NT2/D1 (cell line): ENCODE measurements around the gene RUNX3.

ENCODE experiments used
- YY1 ChIP-seq: IDR thresholded peaks from 2 replicates; pipeline ENCODE4 v1.6.1; 2011; ENCODE audit not compliant: insufficient read length, insufficient read depth
- ZNF274 ChIP-seq: IDR thresholded peaks from 2 replicates; pipeline ENCODE4 v1.6.1; 2011; ENCODE audit warnings: mild to moderate bottlenecking, low read depth, low read length

GRCh38 chr1:24897263-24898151 lies 32.6 kb downstream of the RUNX3 start:
- TF ChIP-seq ZNF274, result no peak
- no peak for TF ChIP-seq YY1
